CD4-positive, alpha-beta T cell treated with Interleukin-6 at 100 ng/mL for 8 hours (primary cell): ENCODE measurements around the gene ILDR2.
"Not testable (repeated sequence)": the region's sequence is repeated elsewhere in the genome, so short reads cannot be mapped to it uniquely, and the experiment has no call there.

Experiments
- DNase-seq: peaks from one replicate; pipeline ENCODE4 v3.0.0-alpha.2; 2020; ENCODE audit warnings: mixed read lengths, low spot score

The ILDR2 gene

GRCh38 chr1:166888373-166889111 lies 86.8 kb downstream of the ILDR2 start:
- DNase-seq = no peak

DNA sequence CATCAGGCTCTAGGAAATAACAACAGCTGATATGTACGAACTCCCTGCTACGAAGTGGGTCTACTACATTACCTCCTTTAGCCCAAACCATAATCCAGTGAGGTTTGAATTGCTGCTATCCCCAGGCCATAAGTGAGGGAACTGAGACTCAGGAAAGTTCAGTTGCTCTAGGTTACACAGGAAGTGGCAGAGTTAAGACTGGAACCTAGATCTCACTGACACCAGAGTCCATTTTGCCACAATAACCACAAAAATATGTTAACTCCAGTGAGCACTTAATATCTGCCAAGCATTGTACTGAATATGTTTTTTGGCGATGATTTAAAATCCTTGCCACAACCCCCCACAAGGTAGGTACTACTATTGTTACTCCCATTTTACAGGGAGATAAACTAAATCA lies 90.4 kb downstream of the ILDR2 start:
- no peak for DNase-seq

- DNase-seq = peak; percentile 9
Observed at GRCh38 chr1:166884040-166884642, 91.2 kb downstream of the ILDR2 start.

GRCh38 chr1:166882893-166883292 lies 92.4 kb downstream of the ILDR2 start:
- DNase-seq = no peak

- not testable (repeated sequence) for DNase-seq
Observed at GRCh38 chr1:166878173-166878917, 97.0 kb downstream of the ILDR2 start.

- DNase-seq = no peak
Observed at GRCh38 chr1:166876540-166876838, 98.9 kb downstream of the ILDR2 start.

- peak; percentile 98 for DNase-seq
Observed at GRCh38 chr1:166875734-166876539, 99.4 kb downstream of the ILDR2 start, which contains the start of gene TADA1. TADA1 (minus strand) TSS chr1:166876264; CDS start chr1:166876233, 31 bp downstream.

GRCh38 chr1:166875302-166875733 lies 100.0 kb downstream of the ILDR2 start:
- DNase-seq = no peak

- no peak for DNase-seq
Observed at GRCh38 chr1:166874464-166874863, 100.9 kb downstream of the ILDR2 start.

GRCh38 chr1:166870584-166870983 lies 104.8 kb downstream of the ILDR2 start:
- DNase-seq = no peak

GRCh38 chr1:166869318-166870099 lies 105.8 kb downstream of the ILDR2 start:
- no peak for DNase-seq

DNA sequence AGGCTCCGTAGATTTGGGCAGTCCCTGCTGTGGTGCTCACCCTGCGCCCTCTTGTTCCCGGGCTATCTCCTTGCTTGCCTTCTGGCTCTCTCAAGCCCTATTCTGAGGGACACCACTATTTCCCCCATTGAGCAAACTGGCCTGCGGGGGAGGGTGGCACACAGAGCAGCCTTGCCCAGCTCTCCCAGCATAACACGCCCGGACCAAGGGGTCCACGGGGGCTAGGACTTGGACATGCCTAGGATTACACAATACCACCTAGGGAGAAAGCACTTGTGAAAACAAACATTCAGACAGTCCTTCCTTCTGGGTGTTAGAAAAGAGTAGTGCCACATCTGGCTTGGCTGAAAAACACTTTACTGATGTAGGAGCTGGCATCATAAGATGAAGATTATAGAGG lies 106.7 kb downstream of the ILDR2 start:
- DNase-seq = no peak

DNA sequence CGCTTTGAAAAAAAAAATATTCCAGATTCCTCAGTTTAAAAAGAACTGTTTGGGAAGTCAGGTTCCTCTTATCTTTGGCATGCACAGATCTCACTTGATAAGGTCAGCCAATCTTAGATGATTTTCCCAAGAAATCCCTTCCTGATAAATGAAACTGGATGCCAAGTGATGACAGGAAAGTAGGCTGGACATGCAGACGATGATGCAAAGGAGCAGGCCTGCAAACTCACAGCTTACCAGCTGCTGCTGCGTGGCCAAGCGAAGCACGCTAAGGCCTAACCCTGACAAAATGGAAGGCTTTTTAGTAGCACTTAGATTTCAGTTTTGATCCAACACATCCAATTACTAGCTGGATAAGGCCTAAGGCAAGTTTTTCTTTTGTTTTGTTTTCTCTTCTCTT lies 109.4 kb downstream of the ILDR2 start:
- no peak for DNase-seq

DNA sequence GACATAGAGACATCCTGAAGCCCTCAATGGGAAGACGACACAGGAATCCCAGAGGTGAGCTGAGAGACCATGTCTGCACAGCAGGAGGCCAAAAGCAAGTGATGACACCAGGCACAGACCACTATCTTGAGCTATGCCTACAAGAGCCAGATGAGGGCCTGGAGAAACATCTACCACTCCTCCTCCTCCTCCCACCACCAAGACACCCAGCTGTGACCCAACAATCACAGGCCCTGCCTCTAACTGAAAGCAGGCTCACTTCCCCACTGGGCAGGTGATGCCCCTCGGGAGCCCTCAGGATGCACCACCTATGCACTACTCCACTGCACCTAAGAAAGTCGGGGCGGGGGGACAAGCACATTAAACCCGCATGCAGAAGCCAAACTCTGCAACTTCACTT lies 115.7 kb downstream of the ILDR2 start:
- DNase-seq = no peak

- no peak for DNase-seq
Observed at GRCh38 chr1:166858726-166859419, 116.5 kb downstream of the ILDR2 start.
